ENCODE measurements around the gene NECAB2.

Gene NECAB2

GRCh38 chr16:84029297-84030047 is 61.4 kb downstream of the NECAB2 start:
- no peak for DNase-seq

DNA sequence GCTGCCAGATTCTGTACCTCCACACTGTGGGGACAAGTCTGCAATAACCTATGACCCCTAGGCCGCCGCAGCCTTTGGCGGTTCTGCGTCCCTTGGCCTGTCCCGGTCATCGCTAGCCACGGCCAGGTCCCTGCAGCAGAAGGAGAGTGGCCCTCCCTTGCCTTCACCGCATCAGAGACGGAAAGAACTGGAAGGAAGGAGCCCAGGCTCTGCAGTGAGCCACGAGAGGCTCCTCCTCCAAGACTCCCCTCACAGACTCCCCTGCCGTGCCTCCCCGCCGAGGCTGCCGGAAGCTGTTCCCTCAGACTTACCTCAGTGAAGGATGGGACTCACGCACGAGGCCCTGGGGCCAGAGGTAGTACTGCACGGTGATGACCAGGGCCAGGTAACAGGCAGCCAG is 63.5 kb downstream of the NECAB2 start:
- no peak for DNase-seq

- no peak for DNase-seq
These were observed 64.6 kb downstream of the NECAB2 start for GRCh38 chr16:84032458-84033178.

- no peak for DNase-seq
These were observed 65.5 kb downstream of the NECAB2 start for GRCh38 chr16:84033251-84034195.

- no peak for DNase-seq
These were observed 66.5 kb downstream of the NECAB2 start for GRCh38 chr16:84034516-84034915.

DNA sequence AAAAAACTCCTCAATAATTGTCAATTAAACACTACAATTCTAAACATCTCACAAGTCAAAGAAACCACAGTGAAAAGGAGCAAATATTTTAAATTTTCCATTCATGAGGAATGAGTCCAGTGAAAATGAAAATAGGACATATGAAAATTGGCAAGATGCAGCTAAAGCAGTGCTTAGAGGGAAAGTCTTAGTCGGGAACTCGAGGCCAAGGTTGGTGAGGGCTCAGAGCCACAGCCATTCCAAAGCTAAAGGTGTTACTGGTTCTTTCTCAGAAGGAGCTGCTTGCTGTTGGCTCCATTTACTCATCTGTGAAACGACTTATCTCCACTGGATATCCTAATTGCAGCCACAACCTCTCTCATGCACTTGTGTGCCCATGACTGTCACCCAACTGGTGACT is 68.1 kb downstream of the NECAB2 start:
- no peak for DNase-seq

DNA sequence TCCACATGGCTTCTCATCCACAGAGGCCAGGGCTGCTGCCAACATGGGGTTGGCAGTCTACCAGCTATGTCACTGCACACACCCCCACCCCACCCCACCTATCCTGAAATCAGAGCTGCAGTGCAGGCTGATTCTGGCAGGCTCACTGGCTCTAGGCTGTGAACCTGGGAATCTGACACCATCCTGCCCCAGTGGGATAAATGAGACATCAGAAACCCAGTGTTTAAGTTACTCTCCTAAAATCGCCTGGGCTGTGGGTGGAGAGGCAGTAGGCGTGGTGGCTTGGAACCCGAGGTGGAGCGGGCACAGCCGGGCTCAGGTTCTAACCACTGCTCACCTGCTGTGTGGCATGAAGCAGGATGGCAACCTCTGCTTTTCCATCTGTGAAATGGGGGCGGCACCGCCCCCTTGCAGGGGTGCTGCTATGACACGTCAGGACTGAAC is 69.0 kb downstream of the NECAB2 start:
- no peak for DNase-seq

DNA sequence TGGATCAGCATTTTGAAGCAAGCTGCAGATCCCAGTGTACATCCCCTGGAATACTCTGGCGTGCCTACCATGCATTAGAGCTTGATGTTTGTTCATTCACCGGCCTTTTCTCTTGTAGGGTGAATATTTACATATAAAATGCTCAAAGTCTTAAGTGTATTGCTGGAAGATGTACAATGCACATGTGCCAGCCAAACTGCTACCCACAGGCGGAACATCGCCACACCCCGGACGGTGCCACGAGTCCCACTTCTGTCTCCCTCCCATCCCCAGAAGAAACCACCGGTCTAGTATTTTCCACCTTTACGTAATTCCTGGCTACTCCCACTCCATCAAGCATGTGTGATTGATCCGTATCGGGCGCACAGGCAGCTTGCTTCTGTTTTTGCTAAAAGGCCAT is 70.4 kb downstream of the NECAB2 start:
- DNase-seq = no peak

- DNase-seq = no peak
These were observed 71.7 kb downstream of the NECAB2 start for GRCh38 chr16:84039696-84040095.

DNA sequence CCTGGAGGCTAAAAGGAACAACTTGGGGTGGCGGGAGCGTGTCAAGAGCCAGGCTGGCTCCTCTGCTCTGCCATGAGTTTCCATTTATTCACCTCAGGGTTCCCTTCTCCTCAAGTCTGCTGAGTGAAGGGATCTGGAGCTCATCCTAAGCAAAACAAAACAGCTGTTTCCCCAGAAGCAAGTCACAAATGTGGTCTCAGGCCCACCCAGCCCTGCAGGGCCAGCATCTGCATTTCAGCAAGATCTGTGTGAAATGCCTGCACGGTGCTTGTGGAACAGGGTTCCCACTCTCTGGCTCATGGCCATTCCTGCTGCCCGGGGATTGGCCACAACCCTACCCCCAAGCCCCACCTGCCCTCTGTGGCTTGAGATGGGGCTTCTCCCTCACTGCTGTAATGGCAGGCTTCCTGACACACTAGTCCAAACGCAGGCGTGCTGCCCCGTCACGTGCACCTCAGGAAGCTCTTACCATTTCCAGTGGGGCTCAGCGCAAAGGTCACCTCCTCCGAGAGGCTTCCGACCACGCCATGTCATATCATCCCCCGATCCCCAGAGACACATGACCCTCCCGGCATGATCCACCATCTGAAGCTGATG is 72.3 kb downstream of the NECAB2 start:
- DNase-seq = no peak

GRCh38 chr16:84040823-84041820 is 73.1 kb downstream of the NECAB2 start:
- no peak for DNase-seq

GRCh38 chr16:84041881-84042280 is 73.8 kb downstream of the NECAB2 start:
- no peak for DNase-seq

DNA sequence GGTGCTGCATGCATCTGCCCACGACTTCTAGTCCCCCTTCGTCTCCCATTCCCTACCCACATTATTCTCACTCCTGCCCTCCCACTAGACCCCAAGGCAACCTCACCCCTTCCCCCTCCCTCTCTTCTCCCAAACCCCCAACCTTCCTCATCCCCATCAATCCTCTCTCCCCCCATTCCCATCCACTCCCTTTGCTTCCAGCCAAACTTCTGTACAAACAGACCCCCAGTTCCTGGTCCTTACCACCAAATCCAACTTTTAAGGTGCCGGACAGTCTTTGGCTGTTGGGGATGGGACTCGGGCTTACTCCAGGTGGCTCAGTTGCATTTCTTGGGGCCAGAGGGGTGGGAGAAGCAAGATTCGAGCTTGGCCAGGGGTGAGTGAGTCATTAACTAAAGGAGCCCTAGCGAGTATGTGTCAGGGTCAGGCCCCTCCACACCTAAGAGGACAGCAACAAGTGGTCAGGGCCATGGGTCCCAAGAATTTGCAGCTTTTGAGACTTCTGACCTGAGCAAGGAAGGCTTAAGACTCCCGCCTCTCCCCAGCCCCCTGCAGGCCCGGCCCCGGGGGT is 74.3 kb downstream of the NECAB2 start, which contains the start of gene SLC38A8:
SLC38A8 (minus strand) TSS at position 488 of the 571 bp plus-strand sequence. CDS start 638 bp downstream, outside the sequence.
- no peak for DNase-seq

- DNase-seq = no peak
These were observed 74.9 kb downstream of the NECAB2 start for GRCh38 chr16:84042879-84043485.

- DNase-seq = no peak
These were observed 75.6 kb downstream of the NECAB2 start for GRCh38 chr16:84043486-84044117.

- DNase-seq = peak; percentile 3
These were observed 76.1 kb downstream of the NECAB2 start for GRCh38 chr16:84044118-84044488.

- no peak for DNase-seq
These were observed 77.2 kb downstream of the NECAB2 start for GRCh38 chr16:84045001-84045817.

- no peak for DNase-seq
These were observed 77.9 kb downstream of the NECAB2 start for GRCh38 chr16:84045818-84046470.

DNA sequence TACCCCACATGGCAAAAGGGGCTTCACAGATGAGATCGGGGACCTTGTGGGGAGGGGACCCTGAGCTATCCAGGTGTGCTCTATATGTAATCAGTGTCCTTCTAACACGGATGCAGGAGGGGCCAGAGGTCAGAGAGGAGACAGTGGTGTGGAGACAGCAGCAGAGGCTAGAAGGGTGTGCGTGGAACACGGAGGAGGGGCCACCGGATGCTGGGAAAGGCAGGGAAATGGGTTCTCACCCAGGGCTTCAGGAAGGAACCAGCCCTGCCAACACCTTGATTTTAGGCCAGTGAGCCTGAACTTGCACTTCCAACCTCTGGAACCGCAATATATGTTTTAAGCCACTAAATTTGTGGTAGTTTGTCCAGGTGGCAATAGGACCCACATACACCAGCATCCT is 79.2 kb downstream of the NECAB2 start:
- no peak for DNase-seq
